NCI-H1048 (cell line): Measurements from ENCODE around the gene HTR6.
"Not testable (repeated sequence)": the region's sequence is repeated elsewhere in the genome, so short reads cannot be mapped to it uniquely, and the experiment has no call there.

ENCODE experiments used
- DNase-seq: peaks from one replicate; lab custom pipeline; 2025; lab: John Stamatoyannopoulos, UW

The HTR6 gene

DNA sequence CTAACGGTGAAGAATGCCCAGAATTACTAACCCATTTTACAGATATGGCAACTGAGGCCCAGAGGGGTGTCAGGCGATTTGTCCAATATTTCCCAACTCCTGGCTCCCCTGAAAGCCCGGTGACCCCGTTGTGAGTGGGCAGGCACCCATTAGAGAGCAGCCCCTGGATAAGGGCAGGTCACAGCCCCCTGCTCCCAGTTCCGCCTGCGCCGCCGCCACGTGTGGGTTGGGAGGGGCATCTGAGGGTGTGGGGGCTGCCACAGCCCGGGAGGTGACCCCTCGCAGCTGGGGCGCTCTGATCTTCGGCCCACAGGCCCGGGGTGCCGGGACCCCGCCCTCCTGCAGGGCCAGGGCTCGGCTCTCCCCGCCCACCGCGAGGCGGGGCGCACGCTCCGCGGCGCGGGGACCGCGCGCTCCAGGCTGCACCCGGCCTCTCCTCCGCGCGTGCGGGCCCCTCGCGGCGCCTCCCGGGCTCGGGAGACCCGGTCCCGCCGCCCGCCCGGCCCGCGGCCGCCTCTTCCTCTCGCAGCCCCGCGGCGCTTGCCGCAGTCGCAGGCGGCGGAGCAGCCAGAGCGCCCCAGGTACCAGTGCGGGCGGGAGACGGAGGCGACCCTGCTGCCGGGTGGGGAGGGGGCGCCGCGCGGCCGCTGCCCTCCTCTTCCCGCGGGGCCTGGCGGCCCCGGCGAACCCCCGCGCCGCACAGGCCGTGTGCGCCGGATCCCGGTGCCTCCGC is at the start of gene HTR6:
Gene HTR6 (plus strand): TSS at position 423 of the 733 bp plus-strand sequence. CDS start 879 bp downstream, outside the sequence.
- no peak for DNase-seq

DNA sequence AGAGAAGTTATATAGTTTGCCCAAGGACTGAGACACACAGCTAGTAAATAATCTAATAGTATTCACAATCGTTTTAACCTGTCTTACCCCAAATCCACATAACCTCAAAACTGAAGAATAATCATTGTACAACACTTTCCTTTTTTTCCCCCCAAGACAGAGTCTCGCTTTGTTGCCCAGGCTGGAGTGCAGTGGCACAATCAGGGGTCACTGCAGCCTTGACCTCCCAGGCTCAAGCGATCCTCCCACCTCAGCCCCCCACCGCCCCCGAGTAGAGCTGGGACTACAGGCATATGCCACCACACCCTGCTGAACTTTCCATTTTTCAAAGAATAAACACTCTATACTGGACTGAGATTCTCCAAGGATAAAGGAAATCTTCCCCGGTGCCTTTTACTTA is 49.2 kb upstream of the HTR6 start:
- no peak for DNase-seq

DNA sequence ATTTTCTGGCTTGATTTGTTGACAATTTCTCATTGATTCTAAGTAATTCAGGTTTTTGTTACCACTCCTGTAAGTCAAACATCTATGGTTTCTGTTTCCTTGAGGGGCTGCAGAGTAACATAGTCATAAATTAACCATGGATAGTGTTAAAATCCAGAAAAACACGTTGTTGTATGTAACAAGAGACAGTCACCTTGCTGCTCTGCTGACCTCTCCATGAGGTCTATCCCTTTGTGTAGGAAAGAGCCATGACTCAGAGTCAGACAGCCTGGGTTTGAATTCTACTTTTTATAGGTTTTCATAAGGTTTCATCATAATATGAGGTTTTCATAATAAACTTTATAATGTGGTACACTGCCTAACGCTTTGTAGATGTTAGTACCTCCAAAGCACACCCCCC is 48.2 kb upstream of the HTR6 start:
- no peak for DNase-seq

DNA sequence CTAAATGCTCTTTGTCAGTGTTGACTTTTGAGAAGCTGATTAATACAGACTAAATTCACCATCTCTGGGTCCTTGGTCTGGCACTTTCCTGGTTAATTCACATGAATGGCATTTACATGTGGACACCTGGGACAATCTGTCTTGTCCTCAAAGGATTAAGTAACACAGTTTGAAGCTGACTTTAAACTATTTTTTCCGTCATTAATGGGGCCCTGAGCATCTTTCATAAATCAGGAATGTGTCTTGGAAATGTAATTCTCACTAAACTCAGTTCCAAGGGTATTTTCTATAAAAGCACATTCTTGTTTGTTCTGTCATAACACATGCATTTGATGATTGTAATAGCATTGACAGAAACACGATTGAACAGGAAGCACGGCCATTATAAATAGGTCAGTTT is 47.3 kb upstream of the HTR6 start:
- DNase-seq = no peak

DNA sequence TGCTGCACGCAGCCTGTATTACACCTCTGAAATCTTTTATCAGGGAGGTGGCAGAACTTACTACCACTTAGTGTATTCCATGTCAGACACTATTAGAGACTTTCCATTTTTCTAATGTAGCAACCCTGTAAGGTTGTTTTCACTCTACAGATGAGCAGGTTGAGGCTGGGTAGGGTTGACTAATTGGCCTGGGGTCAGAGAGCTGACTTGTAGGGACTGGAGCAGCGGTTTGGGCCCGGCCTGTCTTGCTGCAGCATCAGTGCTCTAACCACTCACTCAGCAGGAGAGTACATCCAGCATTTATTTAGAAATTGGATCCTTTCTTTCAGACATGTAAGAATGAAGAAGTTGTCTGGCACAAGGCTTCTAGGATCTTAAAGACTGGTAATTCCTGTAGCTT is 46.2 kb upstream of the HTR6 start:
- no peak for DNase-seq

DNA sequence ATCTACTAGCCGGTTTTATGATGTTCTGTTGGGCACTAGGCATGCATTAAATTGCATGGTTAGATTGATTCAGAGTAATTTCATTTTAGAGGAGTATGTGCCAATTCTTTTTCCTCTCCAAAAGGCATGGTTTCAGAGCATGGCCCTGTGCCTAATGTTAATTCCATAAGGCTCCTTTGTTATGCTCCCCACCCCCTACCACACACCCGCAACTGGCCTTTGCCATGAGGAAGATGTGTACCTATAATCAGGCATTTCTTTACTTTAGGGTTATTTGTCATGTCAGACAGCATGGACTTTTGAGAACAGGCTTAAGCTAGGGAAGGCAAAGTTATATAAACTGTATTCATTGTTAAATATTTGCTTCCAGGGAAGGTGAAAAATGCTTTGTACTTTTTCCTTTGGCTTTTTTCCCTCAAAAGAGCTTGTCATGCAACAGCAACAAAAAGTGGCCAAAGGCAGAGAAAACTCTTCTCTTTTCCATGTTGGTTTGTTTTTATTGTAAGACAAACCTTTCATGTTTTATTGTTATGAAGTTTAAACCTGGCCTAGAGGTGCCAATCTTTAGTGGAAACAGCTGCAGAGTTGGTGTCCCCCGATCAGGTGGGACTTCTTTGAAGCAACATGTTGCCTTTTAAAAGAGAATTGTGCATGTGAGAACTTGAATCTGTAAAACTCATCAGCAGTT is 44.8 kb upstream of the HTR6 start:
- DNase-seq = no peak

DNA sequence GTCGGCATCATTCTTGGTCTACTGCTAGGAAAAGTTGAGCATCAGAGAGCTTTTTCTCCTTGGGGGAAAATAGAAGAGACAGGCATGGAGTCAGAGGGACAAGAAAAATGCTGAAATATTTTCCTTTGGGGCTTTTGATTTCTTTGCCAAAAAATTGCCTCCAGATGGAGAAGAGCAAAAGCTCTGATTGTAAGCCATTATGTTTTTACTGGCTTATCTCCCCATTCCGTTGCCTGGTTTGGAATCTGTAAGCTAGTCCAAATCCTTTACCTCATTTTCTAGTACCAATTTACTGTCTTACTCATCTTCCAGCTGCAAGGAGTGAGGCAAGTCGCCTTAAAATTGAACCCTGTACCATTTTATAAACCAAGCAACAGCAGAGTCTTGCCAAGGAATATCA is 43.9 kb upstream of the HTR6 start:
- no peak for DNase-seq

DNA sequence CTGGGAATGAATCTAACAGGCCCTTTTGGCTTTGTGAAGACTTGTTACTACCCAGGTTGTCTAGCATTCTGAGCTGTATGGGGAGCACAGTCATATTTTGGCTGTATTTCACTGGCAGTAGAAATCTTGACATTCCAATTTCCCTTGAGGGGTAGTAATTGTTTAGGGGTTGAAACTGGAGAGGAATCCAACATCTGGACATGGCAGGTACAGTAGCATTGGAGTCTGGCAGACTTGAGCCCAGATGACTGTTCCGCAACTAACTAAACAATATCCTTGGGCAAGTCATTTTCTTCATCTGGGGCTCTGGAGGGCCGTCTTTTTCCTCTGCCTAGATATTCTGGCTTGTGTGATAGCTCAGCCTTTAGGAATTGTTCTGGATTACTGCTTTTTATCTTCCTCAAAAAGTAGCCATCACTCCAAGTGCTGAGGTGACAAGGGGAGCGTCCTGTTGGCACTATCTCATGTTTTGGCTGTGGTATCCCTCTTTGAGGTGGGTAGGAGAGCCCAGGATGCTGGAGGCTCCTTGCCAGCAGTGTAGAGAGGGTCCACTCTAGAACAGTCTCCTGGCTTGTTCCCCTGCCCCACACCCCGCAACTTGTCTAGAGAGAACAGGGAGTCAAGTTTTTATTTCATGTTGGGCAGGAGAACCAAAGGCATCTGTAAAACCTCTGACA is 43.3 kb upstream of the HTR6 start:
- DNase-seq = no peak

DNA sequence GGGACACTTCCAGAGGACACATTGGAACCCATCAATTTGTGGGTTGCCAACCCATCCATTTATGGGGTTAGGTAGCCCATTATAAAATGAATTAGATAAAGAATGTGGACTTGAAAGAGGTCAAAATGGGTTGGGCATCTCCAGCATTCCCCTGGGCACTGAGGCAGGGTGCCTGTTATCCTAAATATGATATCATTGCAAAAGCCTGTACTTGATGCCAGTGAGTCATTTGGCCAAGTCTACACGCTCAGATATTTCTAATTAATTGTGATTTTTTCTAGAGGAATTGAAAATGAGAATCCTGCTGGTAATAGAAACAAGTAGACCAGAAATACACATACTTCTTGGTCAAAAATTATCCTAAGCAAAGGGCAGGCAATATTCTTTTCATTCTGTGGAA is 42.5 kb upstream of the HTR6 start:
- no peak for DNase-seq

DNA sequence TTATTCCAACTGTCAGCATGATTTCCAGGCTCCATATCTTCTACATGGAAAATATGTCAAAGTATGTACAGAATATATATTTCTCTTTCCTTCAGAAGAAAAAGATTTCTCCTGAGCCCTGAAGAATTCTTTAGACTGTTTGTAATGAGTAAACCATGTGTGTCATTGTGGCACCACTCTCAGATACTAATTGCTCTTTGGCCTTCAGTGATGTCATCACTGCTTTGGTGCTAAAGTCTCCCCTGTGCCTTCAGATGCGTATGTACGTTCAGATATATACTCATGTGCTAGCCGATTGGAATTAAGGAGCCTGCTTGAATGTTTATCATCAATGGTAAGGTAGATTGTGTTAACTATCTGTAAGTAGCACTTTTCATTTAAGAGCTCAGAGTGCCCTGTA is 41.2 kb upstream of the HTR6 start:
- DNase-seq = no peak

DNA sequence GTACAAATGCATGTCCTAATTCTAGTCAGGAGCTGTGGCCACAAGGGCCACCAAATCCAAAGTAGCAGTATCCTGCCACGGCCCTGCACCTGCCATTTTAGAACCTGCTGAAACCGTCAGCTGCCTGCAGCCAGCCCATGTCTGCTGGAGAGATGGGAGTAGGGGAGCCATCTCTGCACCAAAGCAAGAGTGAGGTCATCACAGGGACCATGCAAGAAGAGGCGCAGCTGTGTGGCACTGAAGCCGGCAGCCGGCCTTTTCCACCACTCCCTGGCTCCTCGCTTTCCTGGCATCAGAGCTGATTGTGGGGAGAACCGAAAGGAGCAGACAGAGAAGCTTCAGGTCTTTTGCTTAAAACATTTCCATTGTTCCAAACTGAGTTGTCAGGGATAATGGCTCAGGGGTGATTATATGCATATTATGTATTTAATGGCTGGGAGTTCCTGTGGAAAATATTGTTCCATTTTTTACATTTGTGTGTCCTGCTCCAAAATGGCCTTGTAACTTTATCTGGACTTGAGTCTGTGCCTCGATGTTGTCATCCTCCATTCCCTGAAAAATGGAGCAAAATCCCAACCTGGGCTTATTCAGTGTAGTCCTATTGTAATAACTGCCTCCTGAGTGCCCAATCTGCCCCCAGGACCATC is 39.3 kb upstream of the HTR6 start:
- DNase-seq = no peak

DNA sequence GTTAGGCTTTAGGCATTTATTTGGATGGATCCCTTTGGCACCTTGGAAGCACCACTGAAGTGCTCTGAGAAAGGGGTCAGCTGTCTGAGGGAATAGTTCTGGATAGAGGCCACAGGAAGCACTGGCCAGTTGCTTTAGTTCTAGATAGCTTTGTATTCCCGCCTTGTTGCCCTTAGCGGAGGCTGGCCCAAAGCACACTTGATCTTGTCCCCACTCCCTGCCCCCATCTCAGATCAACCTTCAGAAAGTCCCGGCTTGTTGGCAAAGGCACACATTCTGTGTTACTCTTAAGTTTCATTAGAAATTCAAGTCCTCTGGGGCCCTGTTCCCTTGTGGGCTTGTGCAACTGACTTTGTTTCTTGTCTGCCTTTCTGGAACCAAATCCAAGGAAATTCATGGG is 35.8 kb upstream of the HTR6 start:
- no peak for DNase-seq

DNA sequence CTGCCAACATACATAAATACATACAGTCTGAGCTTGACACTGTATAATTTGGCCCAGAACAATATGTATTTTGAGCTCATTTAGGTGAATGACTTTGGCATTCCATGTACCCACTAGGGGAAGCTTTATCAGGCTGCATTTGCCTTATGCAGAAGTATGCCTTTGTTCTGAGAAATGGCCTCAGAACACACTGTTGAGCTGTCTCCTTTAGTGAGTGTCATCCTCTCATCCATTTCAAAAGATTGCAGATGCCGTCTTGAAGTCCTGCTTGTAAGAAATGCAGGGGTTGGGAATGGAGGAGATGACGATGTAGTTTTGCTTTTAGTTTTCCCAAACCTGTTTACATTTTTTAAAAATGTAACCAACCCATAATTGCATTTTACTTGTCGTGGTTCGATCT is 35.3 kb upstream of the HTR6 start:
- no peak for DNase-seq

DNA sequence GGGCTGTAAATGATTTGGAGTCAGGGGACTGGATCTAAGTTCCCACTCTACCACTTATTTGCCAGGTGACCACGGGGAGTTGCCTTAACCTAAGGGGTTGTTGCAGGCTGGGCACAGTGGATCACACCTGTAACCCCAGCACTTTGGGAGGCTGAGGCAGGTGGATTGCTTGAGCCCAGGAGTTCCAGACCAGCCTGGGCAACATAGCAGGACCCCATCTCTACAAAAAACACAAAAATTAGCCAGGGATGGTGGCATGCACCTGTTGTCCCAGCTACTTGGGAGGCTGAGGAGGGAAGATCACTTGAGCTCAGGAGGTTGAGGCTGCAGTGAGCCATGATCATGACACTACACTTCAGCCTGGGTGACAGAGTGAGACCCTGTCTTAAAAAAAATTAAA is 34.5 kb upstream of the HTR6 start:
- not testable (repeated sequence) for DNase-seq

DNA sequence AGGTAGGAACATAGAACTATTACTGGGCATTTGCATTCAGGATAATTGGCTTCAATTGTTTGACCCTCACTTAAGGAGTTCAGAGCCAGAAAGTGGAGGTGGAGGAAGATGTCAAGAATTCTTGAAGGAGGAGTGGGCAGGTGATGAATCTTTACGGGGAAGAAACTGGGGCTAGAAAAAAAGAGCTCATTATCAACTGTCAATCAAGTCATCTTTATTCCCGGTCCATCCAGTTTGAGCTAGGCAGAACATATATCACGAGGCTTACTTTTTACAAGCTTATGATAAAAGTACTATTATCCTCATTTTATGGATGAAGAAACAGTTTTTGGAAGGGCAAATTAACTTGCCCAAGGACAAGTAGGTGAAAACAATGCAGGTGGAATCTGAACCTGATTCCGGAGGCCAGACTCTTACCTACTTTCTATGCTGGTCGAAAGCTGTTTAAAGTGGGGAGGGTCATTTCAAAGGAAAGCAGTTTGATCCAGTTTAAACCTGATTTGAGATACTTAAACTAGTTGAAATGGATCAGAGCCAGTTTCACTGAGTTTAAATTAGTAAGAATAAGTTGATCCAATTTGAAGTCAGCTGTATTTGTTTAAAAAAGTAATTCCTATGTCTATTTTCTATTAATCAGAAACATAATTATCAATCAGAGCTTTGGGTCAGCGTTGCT is 33.8 kb upstream of the HTR6 start:
- no peak for DNase-seq

DNA sequence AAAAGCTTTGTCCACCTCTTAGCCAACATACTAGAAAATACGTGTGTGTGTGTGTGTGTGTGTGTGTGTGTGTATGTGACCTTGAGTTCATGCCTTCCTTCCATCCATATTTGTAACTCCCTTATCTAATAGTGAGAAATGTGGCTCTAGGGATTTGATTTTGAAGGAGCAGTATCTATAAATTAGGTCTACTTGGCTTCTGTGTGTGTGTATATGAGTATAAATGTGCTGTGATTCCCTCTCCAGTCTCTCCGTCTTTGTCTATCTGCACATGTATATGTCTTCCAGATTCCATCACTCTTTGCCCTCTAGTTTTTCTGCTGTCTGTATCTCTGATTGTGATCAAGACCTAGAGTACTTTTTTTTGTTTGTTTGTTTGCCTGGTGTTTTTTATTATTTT is 32.5 kb upstream of the HTR6 start:
- DNase-seq = no peak

DNA sequence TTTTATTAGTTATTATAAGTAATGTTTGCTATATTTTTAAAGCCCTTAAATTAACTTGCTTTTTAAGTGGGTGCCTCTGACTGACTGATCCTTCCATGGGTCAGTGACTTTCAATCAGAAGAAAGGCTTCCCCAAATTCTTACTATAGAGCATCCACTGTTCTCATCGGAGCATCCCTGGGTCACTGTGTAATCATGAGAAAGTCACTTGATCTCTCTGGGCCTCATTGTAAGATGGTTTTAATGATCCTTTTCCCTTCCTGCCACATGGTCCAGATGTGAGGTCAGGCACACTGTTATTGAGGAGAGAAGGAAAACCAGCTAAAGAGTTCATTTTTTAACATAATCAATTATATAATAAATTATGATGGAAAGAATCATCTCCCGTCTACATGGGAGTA is 31.6 kb upstream of the HTR6 start:
- DNase-seq = no peak

DNA sequence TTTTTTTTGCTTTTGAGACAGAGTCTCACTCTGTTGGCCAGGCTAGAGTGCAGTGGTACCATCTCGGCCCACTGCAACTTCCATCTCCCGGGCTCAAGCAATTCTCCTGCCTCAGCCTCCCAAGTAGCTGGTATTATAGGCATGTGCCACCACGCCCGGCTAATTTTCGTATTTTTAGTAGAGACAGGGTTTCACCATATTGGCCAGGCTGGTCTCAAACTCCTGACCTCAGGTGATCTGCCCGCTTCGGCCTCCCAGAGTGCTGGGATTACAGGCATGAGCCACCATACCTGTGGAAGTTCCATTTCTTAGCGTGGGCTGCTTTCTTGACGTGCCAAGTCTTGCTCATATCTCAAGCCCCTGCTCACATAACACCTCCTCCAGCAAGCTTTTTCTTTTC is 29.6 kb upstream of the HTR6 start:
- DNase-seq = not testable (repeated sequence)

DNA sequence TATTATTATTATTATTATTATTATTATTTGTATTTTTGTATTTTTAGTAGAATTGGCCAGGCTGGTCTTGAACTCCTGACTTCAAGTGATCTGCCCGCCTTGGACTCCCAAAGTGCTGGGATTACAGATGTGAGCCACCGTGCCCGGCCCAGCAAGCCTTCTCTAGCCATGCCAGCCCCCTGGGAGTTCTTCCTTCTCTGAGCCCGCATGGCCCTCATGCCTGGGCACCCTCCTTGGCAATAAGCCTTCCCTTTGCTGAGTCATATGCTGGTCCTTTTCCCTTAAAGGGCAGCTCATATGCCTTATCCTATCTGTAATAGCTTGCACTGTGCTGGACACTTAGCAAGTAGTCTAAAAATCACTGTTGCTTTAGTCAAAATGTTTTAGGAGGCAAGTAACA is 29.0 kb upstream of the HTR6 start:
- no peak for DNase-seq

DNA sequence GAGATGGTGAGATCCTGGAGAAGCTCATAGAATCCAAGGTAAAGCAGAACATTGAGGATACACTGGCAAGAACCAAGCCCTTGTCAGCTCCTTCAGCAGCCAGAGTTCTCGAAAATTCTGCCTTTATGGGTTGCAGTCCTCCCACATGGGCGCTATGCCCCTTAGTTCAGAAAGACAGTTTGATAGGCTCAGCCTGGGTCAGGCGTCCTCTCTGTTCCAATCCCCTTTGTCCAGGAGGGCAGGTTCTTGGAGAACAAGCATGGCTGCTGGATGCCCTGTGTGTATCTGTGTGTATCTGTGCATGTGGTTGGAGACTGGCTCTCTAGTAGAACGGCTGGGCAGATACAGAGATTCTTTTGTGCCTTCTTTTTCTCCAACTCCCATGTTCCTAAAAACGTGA is 28.6 kb upstream of the HTR6 start:
- DNase-seq = no peak

DNA sequence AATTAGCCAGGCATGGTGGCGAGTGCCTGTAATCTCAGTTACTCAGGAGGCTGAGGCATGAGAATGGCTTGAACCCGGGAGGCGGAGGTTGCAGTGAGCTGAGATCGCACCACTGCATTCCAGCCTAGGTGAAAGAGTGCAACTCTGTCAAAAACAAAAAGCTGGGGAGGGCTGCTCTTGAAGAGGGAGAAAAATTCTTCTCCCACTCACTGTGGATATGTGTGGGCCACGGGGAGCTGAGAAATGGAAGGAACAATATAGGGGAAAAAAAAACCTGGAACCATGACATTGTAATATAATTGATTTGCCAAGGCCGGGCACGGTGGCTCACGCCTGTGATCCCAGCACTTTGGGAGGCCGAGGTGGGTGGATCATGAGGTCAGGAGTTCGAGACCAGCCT is 27.9 kb upstream of the HTR6 start:
- not testable (repeated sequence) for DNase-seq

DNA sequence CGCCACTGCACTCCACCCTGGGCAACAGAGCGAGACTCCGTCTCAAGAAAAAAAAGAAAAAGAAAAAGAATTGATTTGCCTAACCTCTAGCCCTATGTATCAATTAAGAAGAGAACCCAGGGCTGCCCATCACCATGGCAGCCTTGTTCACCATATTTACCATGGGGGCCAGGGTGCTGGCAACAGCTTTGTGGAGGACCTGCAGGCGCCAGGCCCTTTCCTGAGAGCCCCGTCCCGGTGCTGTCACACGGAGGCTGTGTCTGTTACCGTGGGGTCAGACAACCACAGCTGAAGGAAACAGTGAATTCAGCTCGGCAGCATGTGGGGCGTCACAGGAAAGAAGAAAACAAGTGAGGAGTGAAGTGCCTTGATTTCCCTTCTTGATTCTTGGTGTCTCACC is 27.1 kb upstream of the HTR6 start:
- DNase-seq = no peak
